H9 (cell line): Measurements from ENCODE around the gene ELFN1. TPM values are rescaled to one million over a fixed set of nuclear protein-coding genes. Genes with fewer than 3 reads are reported as not detected.

Experiments used
- DNase-seq: peaks from one replicate; pipeline ENCODE4 v3.0.0-alpha.2; 2017
- H2AFZ ChIP-seq: one replicate; pipeline ENCODE4 v1.6.1; 2013; ENCODE audit warnings: mild to moderate bottlenecking, low read length, control low read depth, moderate library complexity
- H2AK5ac ChIP-seq: 2 replicates; pipeline ENCODE4 v1.6.1; 2013; ENCODE audit warnings: low read length, control low read depth, mixed read lengths; ENCODE audit not compliant: insufficient read length
- H2BK120ac ChIP-seq: one replicate; pipeline ENCODE4 v1.6.1; 2013; ENCODE audit warnings: low read depth, mild to moderate bottlenecking, low read length, control low read depth, inconsistent platforms; ENCODE audit not compliant: poor library complexity, severe bottlenecking
- H2BK12ac ChIP-seq: 2 replicates; pipeline ENCODE4 v1.6.1; 2013; ENCODE audit warnings: low read length, control low read depth, mixed read lengths, low read depth; ENCODE audit not compliant: insufficient read length
- H2BK15ac ChIP-seq: 2 replicates; pipeline ENCODE4 v1.6.1; 2013; ENCODE audit warnings: low read depth, low read length, control low read depth
- H2BK20ac ChIP-seq: one replicate; pipeline ENCODE4 v1.6.1; 2013; ENCODE audit warnings: low read depth, mild to moderate bottlenecking, low read length, control low read depth, inconsistent platforms; ENCODE audit not compliant: poor library complexity, severe bottlenecking
- H2BK5ac ChIP-seq: 2 replicates; pipeline ENCODE4 v1.6.1; 2013; ENCODE audit warnings: low read length, control low read depth, mixed read lengths; ENCODE audit not compliant: insufficient read length
- H3K14ac ChIP-seq: 2 replicates; pipeline ENCODE4 v1.6.1; 2013; ENCODE audit warnings: low read length, control low read depth; ENCODE audit not compliant: insufficient read depth
- H3K18ac ChIP-seq: 2 replicates; pipeline ENCODE4 v1.6.1; 2013; ENCODE audit warnings: low read depth, mild to moderate bottlenecking, mixed read lengths, low read length, control low read depth; ENCODE audit not compliant: insufficient read length
- H3K23ac ChIP-seq: 2 replicates; pipeline ENCODE4 v1.6.1; 2013; ENCODE audit warnings: low read length, control low read depth, mixed read lengths, low read depth; ENCODE audit not compliant: insufficient read length
- H3K23me2 ChIP-seq: 2 replicates; pipeline ENCODE4 v1.6.1; 2013; ENCODE audit warnings: low read depth, mild to moderate bottlenecking, mixed read lengths, low read length, control low read depth; ENCODE audit not compliant: insufficient read length, poor library complexity, severe bottlenecking
- H3K27ac ChIP-seq: 2 replicates; pipeline ENCODE4 v1.5.1; 2013; ENCODE audit warnings: low read length, control low read depth, mixed read lengths, low read depth; ENCODE audit not compliant: insufficient read length
- H3K27me3 ChIP-seq: 2 replicates; pipeline ENCODE4 v1.6.1; 2013; ENCODE audit warnings: low read length, control low read depth, inconsistent platforms; ENCODE audit not compliant: insufficient read depth
- H3K4ac ChIP-seq: 2 replicates; pipeline ENCODE4 v1.6.1; 2013; ENCODE audit warnings: low read depth, mild to moderate bottlenecking, control low read depth, inconsistent platforms, low read length, moderate library complexity
- H3K4me1 ChIP-seq: 2 replicates; pipeline ENCODE4 v1.6.1; 2013; ENCODE audit warnings: low read length, control low read depth, inconsistent platforms; ENCODE audit not compliant: insufficient read depth
- H3K4me2 ChIP-seq: 2 replicates; pipeline ENCODE4 v1.6.1; 2013; ENCODE audit warnings: low read length, control low read depth, mixed read lengths; ENCODE audit not compliant: insufficient read length, insufficient read depth
- H3K56ac ChIP-seq: 2 replicates; pipeline ENCODE4 v1.6.1; 2013; ENCODE audit warnings: low read depth, mild to moderate bottlenecking, mixed read lengths, low read length, control low read depth; ENCODE audit not compliant: insufficient read length
- H3K79me1 ChIP-seq: 2 replicates; pipeline ENCODE4 v1.6.1; 2013; ENCODE audit warnings: low read depth, mild to moderate bottlenecking, moderate library complexity, low read length, control low read depth, inconsistent platforms; ENCODE audit not compliant: insufficient read depth, poor library complexity, severe bottlenecking
- H3K79me2 ChIP-seq: 2 replicates; pipeline ENCODE4 v1.6.1; 2013; ENCODE audit warnings: low read length, control low read depth, inconsistent platforms; ENCODE audit not compliant: insufficient read depth
- H3K9ac ChIP-seq: 2 replicates; pipeline ENCODE4 v1.6.1; 2013; ENCODE audit warnings: low read length, control low read depth, mixed read lengths; ENCODE audit not compliant: insufficient read length; ENCODE audit errors: extremely low read depth
- H3K9me3 ChIP-seq: one replicate; pipeline ENCODE4 v1.6.1; 2013; ENCODE audit warnings: low read depth, low read length, inconsistent platforms; ENCODE audit not compliant: control insufficient read depth
- H3T11ph ChIP-seq: one replicate; pipeline ENCODE4 v1.6.1; 2013; ENCODE audit warnings: mild to moderate bottlenecking, low read length, control low read depth, inconsistent platforms
- H4K20me1 ChIP-seq: one replicate; pipeline ENCODE4 v1.6.1; 2013; ENCODE audit not compliant: control insufficient read depth, insufficient read length, insufficient read depth
- H4K5ac ChIP-seq: 2 replicates; pipeline ENCODE4 v1.6.1; 2013; ENCODE audit warnings: low read depth, mild to moderate bottlenecking, mixed read lengths, low read length, control low read depth; ENCODE audit not compliant: insufficient read length
- H4K8ac ChIP-seq: replicated peaks from 2 replicates; pipeline ENCODE4 v1.6.1; 2013; ENCODE audit warnings: low read length, control low read depth, mixed read lengths, low read depth; ENCODE audit not compliant: insufficient read length
- H4K91ac ChIP-seq: 2 replicates; pipeline ENCODE4 v1.6.1; 2013; ENCODE audit warnings: low read depth, mild to moderate bottlenecking, moderate library complexity, mixed read lengths, low read length, control low read depth; ENCODE audit not compliant: insufficient read length
- H3K27ac Mint-ChIP-seq, 3 experiments: 2 replicates in 2 of 3; 3 replicates in 1 of 3; pipeline ENCODE4 v1.8.0; 2020 to 2021; ENCODE audit warnings: mixed read lengths in 3 of 3, mild to moderate bottlenecking in 1 of 3, moderate library complexity in 1 of 3
- H3K27me3 Mint-ChIP-seq: 2 replicates; pipeline ENCODE4 v1.8.0; 2021; ENCODE audit warnings: low read depth, mild to moderate bottlenecking, moderate library complexity, mixed read lengths
- H3K36me3 Mint-ChIP-seq, 3 experiments: 2 replicates in 2 of 3; 3 replicates in 1 of 3; pipeline ENCODE4 v1.8.0; 2020 to 2021; ENCODE audit warnings: low read depth in 3 of 3, mixed read lengths in 3 of 3; ENCODE audit not compliant: insufficient read depth in 1 of 3
- H3K4me1 Mint-ChIP-seq, 2 experiments: 2 replicates each; pipeline ENCODE4 v1.8.0; 2020; ENCODE audit warnings: mixed read lengths in 2 of 2
- H3K4me3 Mint-ChIP-seq, 2 experiments: 2 replicates in 1 of 2; 3 replicates in 1 of 2; pipeline ENCODE4 v1.8.0; 2020 to 2021; ENCODE audit warnings: mild to moderate bottlenecking in 2 of 2, mixed read lengths in 2 of 2, moderate library complexity in 1 of 2
- H3K9me3 Mint-ChIP-seq, 2 experiments: 2 replicates in 1 of 2; 3 replicates in 1 of 2; pipeline ENCODE4 v1.8.0; 2020; ENCODE audit warnings: mild to moderate bottlenecking in 2 of 2, mixed read lengths in 2 of 2, moderate library complexity in 1 of 2
- CTCF ChIP-seq: fragments of 200-600 bp; sonication (generic); conservative IDR thresholded peaks from 3 replicates; pipeline ENCODE4 v1.8.0; 2021; ENCODE audit warnings: antibody characterized with exemption, mild to moderate bottlenecking
- WGBS: extraction: QIAGEN DNeasy Blood & Tissue Kit; methylation state at CpG from one replicate; pipeline ENCODE4 v1.1.7; 2013; ENCODE audit warnings: missing lambda C conversion rate, low lambda C conversion rate, mixed read lengths; ENCODE audit not compliant: insufficient read length; ENCODE audit errors: extremely low coverage; 5-methylcytosine and 5-hydroxymethylcytosine counted together
- total RNA-seq: library from RNA; stranded (reverse); gene quantifications from 2 replicates; pipeline ENCODE4 v1.2.1, GENCODE V29; 2021

ELFN1 gene
- total RNA-seq, 1 experiment from 2014 or later, result 3.7 TPM

- Histone ChIP-seq H4K5ac (no peak overlapping the region), H3K23ac (no peak overlapping the region), H3K79me1 (no peaks in the 10 kb centered on the region), H3K9ac (no peak overlapping the region), H2BK20ac (no peak overlapping the region), H3K56ac (no peak overlapping the region), H2AK5ac (no peak overlapping the region), H3K4me2 (no peak overlapping the region), H3T11ph (no peak overlapping the region), H3K4me1 (no peaks in the 10 kb centered on the region), H2BK15ac (no peak overlapping the region), H3K27me3 (no peaks in the 10 kb centered on the region), H3K18ac (no peak overlapping the region), H2BK120ac (no peak overlapping the region), H4K91ac (no peak overlapping the region), H3K4ac (no peak overlapping the region), H3K27ac (no peak overlapping the region), H3K23me2 (no peaks in the 10 kb centered on the region), H3K14ac (no peak overlapping the region), H2AFZ (no peak overlapping the region), H2BK12ac (no peak overlapping the region), H4K20me1 (no peaks in the 10 kb centered on the region), H3K79me2 (no peaks in the 10 kb centered on the region), H2BK5ac (no peak overlapping the region), H4K8ac (no peak overlapping the region), H3K9me3 (no peaks in the 10 kb centered on the region)
- peaks cover 2 to 9% (median 6%) of the 10 kb centered on the region in 3 experiments for H3K36me3 Mint-ChIP-seq
- no peak for TF ChIP-seq CTCF
- H3K27me3 Mint-ChIP-seq, result peaks cover 10% of the 10 kb centered on the region
- H3K9me3 Mint-ChIP-seq, result peaks cover 20 to 22% of the 10 kb centered on the region in 2 experiments
- no peak for DNase-seq
- H3K4me3 Mint-ChIP-seq, result no peak overlapping the region
- H3K27ac Mint-ChIP-seq, result no peak overlapping the region
- H3K4me1 Mint-ChIP-seq, result no peaks in the 10 kb centered on the region; a peak in 3 of 4 replicates
- no CpG with 5 or more reads among the region's 8 CpGs for WGBS
Observed at GRCh38 chr7:1639071-1639470, 31.0 kb upstream of the ELFN1 start.
